ENCODE data around the gene EIF6. TPM values are rescaled to one million over a fixed set of nuclear protein-coding genes. Genes with fewer than 3 reads are reported as not detected.
A peak's percentile ranks its signal among the peaks of the same experiment; 100 is the strongest.
"Not testable (repeated sequence)": the region's sequence is repeated elsewhere in the genome, so short reads cannot be mapped to it uniquely, and the experiment has no call there.

The EIF6 gene
- total and polyA plus RNA-seq, 2 of the 8 experiments (the other 6 are each of a cell fraction or from before 2014, with no cell fraction given), result 184 to 319 TPM

DNA sequence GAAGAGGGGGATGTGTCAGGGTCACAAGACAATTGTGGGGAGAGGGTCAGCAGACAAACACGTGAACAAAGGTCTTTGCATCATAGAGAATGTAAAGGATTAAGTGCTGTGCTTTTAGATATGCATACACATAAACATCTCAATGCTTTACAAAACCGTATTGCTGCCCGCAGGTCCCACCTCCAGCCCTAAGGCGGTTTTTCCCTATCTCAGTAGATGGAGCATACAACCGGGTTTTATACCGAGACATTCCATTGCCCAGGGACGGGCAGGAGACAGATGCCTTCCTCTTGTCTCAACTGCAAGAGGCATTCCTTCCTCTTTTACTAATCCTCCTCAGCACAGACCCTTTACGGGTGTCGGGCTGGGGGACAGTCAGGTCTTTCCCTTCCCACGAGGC is 22.3 kb downstream of the EIF6 start:
- H3K27me3 ChIP-seq (replicated peaks in 1 of 4; ENCODE audit: control insufficient read depth in 3 of 4, extremely low read depth in 1 of 4, insufficient read depth in 3 of 4, low read length in 3 of 4); H2AFZ ChIP-seq (ENCODE audit: low read length); H2BK120ac ChIP-seq (replicated peaks; ENCODE audit: low read depth, low read length); H4K5ac ChIP-seq (ENCODE audit: insufficient read length, low read depth, low read length); H2BK12ac ChIP-seq (ENCODE audit: low read depth, low read length); H3K23ac ChIP-seq (ENCODE audit: insufficient read length); H2BK20ac ChIP-seq (ENCODE audit: low read length); H3K4ac ChIP-seq (replicated peaks; ENCODE audit: insufficient read length, low read depth, low read length); H3K23me2 ChIP-seq (ENCODE audit: low read depth, low read length); FAIRE-seq; H2BK5ac ChIP-seq (ENCODE audit: low read depth, low read length); H4K91ac ChIP-seq (replicated peaks; ENCODE audit: insufficient read length, low read length); H4K20me1 ChIP-seq (replicated peaks in 1 of 2; ENCODE audit: control insufficient read depth in 1 of 2, insufficient read depth in 2 of 2, low read length in 2 of 2); H3K14ac ChIP-seq (ENCODE audit: insufficient read length); H4K8ac ChIP-seq (ENCODE audit: extremely low read depth, insufficient read depth, low read length); H3K56ac ChIP-seq (replicated peaks; ENCODE audit: insufficient read length, low read depth, low read length); H2AK5ac ChIP-seq (ENCODE audit: low read depth, low read length); DNase-seq (ENCODE audit: low read depth in 1 of 2, low spot score in 2 of 2); H3K9me3 ChIP-seq (ENCODE audit: insufficient read depth in 2 of 2, low read depth in 1 of 2, low read length in 1 of 2); H3K18ac ChIP-seq (ENCODE audit: extremely low read depth, low read length); H3K36me3 ChIP-seq (ENCODE audit: control insufficient read depth in 2 of 4, insufficient read depth in 4 of 4, low read length in 3 of 4); H3K4me3 ChIP-seq (ENCODE audit: extremely low read depth in 1 of 4, insufficient read depth in 2 of 4, low read depth in 3 of 4, low read length in 4 of 4); H3K79me1 ChIP-seq (ENCODE audit: low read depth, low read length); H3K79me2 ChIP-seq (ENCODE audit: control insufficient read depth in 1 of 2, insufficient read depth in 2 of 2, low read length in 2 of 2); H2BK15ac ChIP-seq (ENCODE audit: low read length): not testable (repeated sequence)
- H3K9ac ChIP-seq (replicated peaks in 1 of 4; ENCODE audit: extremely low read depth in 1 of 4, low read depth in 3 of 4, low read length in 3 of 4), result 0 out of 7 replicates have a peak overlapping the region, but pooled peaks of 1 of the 4 experiments have one; percentile 0
- POLR2A ChIA-PET (ENCODE audit: partially characterized antibody), result interaction anchor here (0.7 to 1.5 kb wide), 3 partner anchors 13 to 174 kb away, joined by 3 to 8 read pairs (median 3); no protein-coding TSS in a partner anchor
- CTCF ChIA-PET (ENCODE audit: partially characterized antibody), result interaction anchor here (0.6 kb wide), 2 partner anchors 12 to 46 kb away, joined by 3 to 5 read pairs; no protein-coding TSS in a partner anchor
- TF ChIP-seq TBP (IDR thresholded peaks at IDR 0.05; ENCODE audit: low read depth, low read length) (0 out of 2 replicates have a peak, but pooled peaks have one; percentile 34), POLR2A (IDR thresholded peaks at IDR 0.05; ENCODE audit: control extremely low read depth in 1 of 2, low read depth in 2 of 2, low read length in 2 of 2) (peak; percentile 11 to 76; a peak in 2 of 3 replicates)
- H3K4me2 ChIP-seq (ENCODE audit: insufficient read depth in 1 of 2, low read depth in 2 of 2, low read length in 2 of 2), result peak overlapping the region in 1 of 2 experiments; percentile 88; a peak in 1 of 4 replicates
- H3K27ac ChIP-seq (ENCODE audit: low read depth, low read length), result peak overlapping the region; percentile 86; the same call in 1 of the 2 replicates
- 10% methylated on average over 7 of the region's 10 CpGs; no CpG with 5 or more reads in 1 of the 2 experiments for WGBS, 2 experiments (ENCODE audit: extremely low coverage in 1 of 2, insufficient coverage in 1 of 2, insufficient read length in 1 of 2, insufficient replicate concordance in 2 of 2, low coverage in 1 of 2, low lambda C conversion rate in 2 of 2, missing lambda C conversion rate in 1 of 2)
- peaks cover 16 to 39% (median 30%) of the 10 kb centered on the region in 4 experiments for H3K4me1 ChIP-seq (replicated peaks in 1 of 4; ENCODE audit: control insufficient read depth in 3 of 4, insufficient read depth in 4 of 4, low read length in 3 of 4)

Measured in H1 (cell line).